B cell (primary cell): ENCODE results near the gene ASMTL. TPM values are rescaled to one million over a fixed set of nuclear protein-coding genes. Genes with fewer than 3 reads are reported as not detected.
"Not testable (repeated sequence)": the region's sequence is repeated elsewhere in the genome, so short reads cannot be mapped to it uniquely, and the experiment has no call there.

Experiments
- ATAC-seq: fragments of 200-7000 bp; cut with Tn5 transposase; one replicate; pipeline ENCODE4 v1.10.0; 2021; ENCODE audit warnings: low read depth, mild to moderate bottlenecking, moderate number of reproducible peaks, moderate library complexity
- CTCF ChIA-PET: fragments of 350-600 bp; sonication (Branson Sonifier 250); formaldehyde crosslinking; loops from one replicate; lab custom pipeline; 2021; ENCODE audit warnings: antibody characterized with exemption, inconsistent platforms; lab: Charles Lee
- POLR2A ChIA-PET: fragments of 350-600 bp; sonication (Branson Sonifier 250); formaldehyde crosslinking; loops from one replicate; lab custom pipeline; 2021; ENCODE audit warnings: antibody characterized with exemption; lab: Charles Lee
- DNase-seq: peaks from one replicate; pipeline ENCODE4 v3.0.0; 2013
- H2AFZ ChIP-seq: 2 replicates; pipeline ENCODE4 v1.6.1; 2012; ENCODE audit warnings: mild to moderate bottlenecking, low read depth, low read length; ENCODE audit not compliant: insufficient read depth, poor library complexity, severe bottlenecking
- H3K27ac ChIP-seq, 2 donors: 1 replicate in 1 of 2; 2 replicates in 1 of 2; pipeline ENCODE4 v1.5.1; 2012 to 2013; ENCODE audit warnings: low read length in 2 of 2, mild to moderate bottlenecking in 2 of 2, moderate library complexity in 1 of 2
- H3K27me3 ChIP-seq, 4 experiments: fragments of 200-600 bp in 1 of 4; sonication (generic) in 1 of 4; replicated peaks in 1 of 4; 1 replicate in 2 of 4; 2 replicates in 2 of 4; pipeline versions ENCODE4 v1.6.1 to v1.7.0; 2013 to 2016; ENCODE audit warnings: low read length in 3 of 4, mild to moderate bottlenecking in 2 of 4, mixed read lengths in 1 of 4, moderate library complexity in 1 of 4; ENCODE audit not compliant: insufficient read depth in 4 of 4, control insufficient read depth in 3 of 4; ENCODE audit errors: control extremely low read depth in 1 of 4
- H3K36me3 ChIP-seq, 2 experiments: replicated peaks in 1 of 2; 1 replicate in 1 of 2; 2 replicates in 1 of 2; pipeline versions ENCODE4 v1.6.1 to v1.7.1; 2013; ENCODE audit warnings: low read length in 1 of 2; ENCODE audit not compliant: insufficient read depth in 2 of 2, control insufficient read depth in 1 of 2; ENCODE audit errors: control extremely low read depth in 1 of 2, extremely low read depth in 1 of 2
- H3K4me1 ChIP-seq, 2 donors: fragments of 200-600 bp in 1 of 2; sonication (generic) in 1 of 2; 1 replicate in 1 of 2; 2 replicates in 1 of 2; pipeline versions ENCODE4 v1.5.1 to v1.6.1; 2013 to 2017; ENCODE audit warnings: low read length in 2 of 2; ENCODE audit not compliant: control insufficient read depth in 2 of 2, insufficient read depth in 2 of 2
- H3K4me2 ChIP-seq: replicated peaks from 2 replicates; pipeline ENCODE3; 2012; ENCODE audit warnings: mild to moderate bottlenecking, low read depth, low read length; ENCODE audit not compliant: poor library complexity, severe bottlenecking
- H3K4me3 ChIP-seq, 5 experiments: fragments of 200-600 bp in 1 of 5; sonication (generic) in 1 of 5; 1 replicate in 3 of 5; 2 replicates in 2 of 5; pipeline versions ENCODE4 v1.5.1 to v1.7.0; 2011 to 2016; ENCODE audit warnings: low read length in 4 of 5, mild to moderate bottlenecking in 4 of 5, low read depth in 2 of 5, control low read depth in 1 of 5, moderate library complexity in 1 of 5; ENCODE audit not compliant: insufficient read depth in 1 of 5; ENCODE audit errors: control extremely low read depth in 1 of 5, extremely low read depth in 1 of 5
- H3K79me2 ChIP-seq: fragments of 200-600 bp; sonication (generic); one replicate; pipeline ENCODE4 v1.6.0; 2016; ENCODE audit warnings: low read length; ENCODE audit not compliant: control insufficient read depth, insufficient read depth
- H3K9ac ChIP-seq: fragments of 200-600 bp; sonication (generic); 2 replicates; pipeline ENCODE4 v1.6.1; 2017; ENCODE audit warnings: mild to moderate bottlenecking, low read length, moderate library complexity
- H3K9me3 ChIP-seq, 3 donors: one replicate each; pipeline versions ENCODE4 v1.6.1 to v1.7.1; 2013; ENCODE audit warnings: low read length in 2 of 3; ENCODE audit not compliant: control insufficient read depth in 2 of 3, insufficient read depth in 1 of 3; ENCODE audit errors: control extremely low read depth in 1 of 3
- H4K20me1 ChIP-seq: 2 replicates; pipeline ENCODE4 v1.6.0; 2012; ENCODE audit warnings: mild to moderate bottlenecking, low read length; ENCODE audit not compliant: insufficient read depth, control insufficient read depth, poor library complexity, severe bottlenecking
- H3K27ac Mint-ChIP-seq: one replicate; pipeline ENCODE4 v1.8.0; 2021; ENCODE audit warnings: mixed read lengths
- H3K27me3 Mint-ChIP-seq: one replicate; pipeline ENCODE4 v1.8.0; 2021; ENCODE audit warnings: mixed read lengths
- H3K4me1 Mint-ChIP-seq: one replicate; pipeline ENCODE4 v1.8.0; 2021; ENCODE audit warnings: mixed read lengths
- H3K4me3 Mint-ChIP-seq: one replicate; pipeline ENCODE4 v1.8.0; 2021; ENCODE audit warnings: mixed read lengths
- H3K9me3 Mint-ChIP-seq: one replicate; pipeline ENCODE4 v1.8.0; 2022; ENCODE audit warnings: mixed read lengths; ENCODE audit not compliant: insufficient read depth
- CTCF ChIP-seq: fragments of 200-600 bp; IDR thresholded peaks from one replicate; pipeline ENCODE4 v1.8.0; 2022; ENCODE audit warnings: antibody characterized with exemption, mild to moderate bottlenecking
- EZH2 ChIP-seq: IDR thresholded peaks from 2 replicates; pipeline ENCODE4 v1.6.1; 2012; ENCODE audit warnings: borderline replicate concordance, low read depth, mild to moderate bottlenecking, moderate library complexity, low read length; ENCODE audit not compliant: insufficient read depth, poor library complexity, severe bottlenecking
- WGBS: methylation state at CpG from one replicate; pipeline ENCODE4 v1.1.5; 2013; ENCODE audit warnings: missing lambda C conversion rate; ENCODE audit not compliant: insufficient coverage; 5-methylcytosine and 5-hydroxymethylcytosine counted together
- intact Hi-C: fragments of 100-400 bp; cut with micrococcal nuclease; formaldehyde crosslinking; loops from one replicate; pipeline ENCODE4 v1.10.0; 2022
- polyA plus RNA-seq: library from polyadenylated mRNA; depleted of rRNA; stranded (reverse); fragments of >200 nt; gene quantifications from 2 replicates; pipeline ENCODE4 v1.2.3, GENCODE V29; 2012
- total RNA-seq, 2 donors: library from RNA; stranded (reverse); fragments of 120-200 nt in 1 of 2; gene quantifications; 1 replicate in 1 of 2; 2 replicates in 1 of 2; pipeline versions ENCODE4 v1.2.3 to v1.2.4, GENCODE V29; 2013 to 2022

Gene ASMTL
- total and polyA plus RNA-seq, 2 donors (not counting 1 experiment from before 2014, with no cell fraction given), result 33.3 to 52.9 TPM

GRCh38 chrX:1492421-1493012 is 39.8 kb upstream of the ASMTL start:
- no peak overlapping the region for H3K4me3 ChIP-seq
- ChIA-PET POLR2A (no interaction called here), CTCF (no interaction called here)
- no peaks in the 10 kb centered on the region for H3K9me3 Mint-ChIP-seq
- peaks cover 10 to 38% of the 10 kb centered on the region in 2 experiments for H3K36me3 ChIP-seq
- no peak overlapping the region for H2AFZ ChIP-seq
- DNase-seq, result peak; percentile 25
- peaks cover 55% of the 10 kb centered on the region for H3K4me1 Mint-ChIP-seq
- WGBS, result 70% methylated on average over 8 of the region's 9 CpGs
- ATAC-seq, result no peak
- peaks cover 0 to 6% (median 0%) of the 10 kb centered on the region in 3 donors for H3K9me3 ChIP-seq
- intact Hi-C loops, result loop anchor here (2.0 kb wide), 1 partner anchor 74 kb away; no protein-coding TSS in a partner anchor
- H3K27me3 ChIP-seq, result no peaks in the 10 kb centered on the region
- peaks cover 76% of the 10 kb centered on the region for H4K20me1 ChIP-seq
- H3K4me2 ChIP-seq, result peak overlapping the region; percentile 24
- H3K9ac ChIP-seq, result no peak overlapping the region
- H3K4me3 Mint-ChIP-seq, result peak overlapping the region; percentile 84
- H3K27ac ChIP-seq, result peak overlapping the region in 1 of 2 donors; percentile 44
- H3K4me1 ChIP-seq, result peaks cover 21 to 35% of the 10 kb centered on the region in 2 donors
- H3K79me2 ChIP-seq, result peaks cover 25% of the 10 kb centered on the region
- peak overlapping the region; percentile 93 for H3K27ac Mint-ChIP-seq
- no peaks in the 10 kb centered on the region for H3K27me3 Mint-ChIP-seq
- no peak for TF ChIP-seq CTCF
- no peak for TF ChIP-seq EZH2

GRCh38 chrX:1491851-1492349 is 39.2 kb upstream of the ASMTL start:
- no peak for TF ChIP-seq CTCF
- no peak for TF ChIP-seq EZH2
- intact Hi-C loops, result loop anchor here (2.0 kb wide), 1 partner anchor 73 kb away; no protein-coding TSS in a partner anchor
- H3K4me3 ChIP-seq, result no peak overlapping the region
- no peak overlapping the region for H3K9ac ChIP-seq
- DNase-seq (peak; percentile 65), ATAC-seq (peak; percentile 36)
- no peaks in the 10 kb centered on the region for H3K27me3 ChIP-seq
- no peaks in the 10 kb centered on the region for H3K27me3 Mint-ChIP-seq
- ChIA-PET POLR2A (no interaction called here), CTCF (no interaction called here)
- H4K20me1 ChIP-seq, result peaks cover 83% of the 10 kb centered on the region
- H3K4me3 Mint-ChIP-seq, result peak overlapping the region; percentile 84
- peaks cover 30% of the 10 kb centered on the region for H3K79me2 ChIP-seq
- WGBS, result 100% methylated on average over 4 of the region's 6 CpGs
- H3K4me2 ChIP-seq, result no peak overlapping the region
- H2AFZ ChIP-seq, result no peak overlapping the region
- H3K27ac Mint-ChIP-seq, result peak overlapping the region; percentile 93
- no peaks in the 10 kb centered on the region for H3K9me3 Mint-ChIP-seq
- H3K9me3 ChIP-seq, result peaks cover 0 to 6% (median 0%) of the 10 kb centered on the region in 3 donors
- H3K36me3 ChIP-seq, result peaks cover 10 to 41% of the 10 kb centered on the region in 2 experiments
- H3K4me1 ChIP-seq, result peaks cover 21 to 41% of the 10 kb centered on the region in 2 donors
- no peak overlapping the region for H3K27ac ChIP-seq
- peaks cover 61% of the 10 kb centered on the region for H3K4me1 Mint-ChIP-seq

GRCh38 chrX:1491248-1491647 is 38.5 kb upstream of the ASMTL start:
- H3K4me3 ChIP-seq, H3K27me3 ChIP-seq, ATAC-seq, H3K9me3 Mint-ChIP-seq, H3K9ac ChIP-seq, H3K4me2 ChIP-seq, intact Hi-C loops, CTCF ChIA-PET, DNase-seq, H2AFZ ChIP-seq, POLR2A ChIA-PET, H3K9me3 ChIP-seq, H3K27ac ChIP-seq, H3K27me3 Mint-ChIP-seq: not testable (repeated sequence)
- H3K79me2 ChIP-seq, result peaks cover 34% of the 10 kb centered on the region
- Mint-ChIP-seq H3K27ac (peak overlapping the region; percentile 15), H3K4me3 (peak overlapping the region; percentile 1), H3K4me1 (peaks cover 61% of the 10 kb centered on the region)
- 97% methylated on average over 3 of the region's 4 CpGs for WGBS
- peaks cover 11 to 48% of the 10 kb centered on the region in 2 experiments for H3K36me3 ChIP-seq
- H4K20me1 ChIP-seq, result peaks cover 87% of the 10 kb centered on the region
- H3K4me1 ChIP-seq, result peaks cover 21 to 48% of the 10 kb centered on the region in 2 donors
